Measurements from ENCODE around the gene NPEPL1. TPM values are rescaled to one million over a fixed set of nuclear protein-coding genes. Genes with fewer than 3 reads are reported as not detected.

Gene NPEPL1
- polyA plus RNA-seq, 3 donors: 25.9 to 48.6 (median 33.4) TPM

DNA sequence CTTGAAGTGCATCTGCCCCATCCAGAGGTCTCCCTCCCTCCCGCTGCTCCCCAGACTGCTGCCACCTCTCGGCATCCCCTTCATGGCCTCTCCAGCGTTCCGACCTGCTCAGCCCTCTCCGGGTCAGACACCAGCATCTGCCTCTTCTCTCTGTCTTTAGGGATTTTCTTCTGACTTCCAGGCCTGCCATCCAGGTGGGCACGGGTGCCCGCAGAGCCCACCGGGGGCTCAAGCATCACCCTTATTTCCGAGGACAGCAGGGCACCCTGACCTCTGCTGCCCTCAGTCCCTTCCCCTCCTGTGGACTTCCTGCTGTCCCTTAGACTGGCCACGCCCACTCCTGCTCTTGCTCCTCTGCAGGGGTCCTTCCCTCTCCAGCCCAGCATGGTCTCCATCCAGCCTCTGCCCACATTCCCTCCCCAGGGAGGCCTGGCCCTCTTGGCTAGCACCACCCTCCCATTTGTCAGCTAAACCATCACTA lies 3.3 kb downstream of the NPEPL1 start:
- WGBS, 3 donors: 87 to 92% (median 89%) methylated on average over 10 of the region's 10 CpGs
- H3K27ac ChIP-seq (ENCODE audit: low read depth, low read length): no peak overlapping the region

DNA sequence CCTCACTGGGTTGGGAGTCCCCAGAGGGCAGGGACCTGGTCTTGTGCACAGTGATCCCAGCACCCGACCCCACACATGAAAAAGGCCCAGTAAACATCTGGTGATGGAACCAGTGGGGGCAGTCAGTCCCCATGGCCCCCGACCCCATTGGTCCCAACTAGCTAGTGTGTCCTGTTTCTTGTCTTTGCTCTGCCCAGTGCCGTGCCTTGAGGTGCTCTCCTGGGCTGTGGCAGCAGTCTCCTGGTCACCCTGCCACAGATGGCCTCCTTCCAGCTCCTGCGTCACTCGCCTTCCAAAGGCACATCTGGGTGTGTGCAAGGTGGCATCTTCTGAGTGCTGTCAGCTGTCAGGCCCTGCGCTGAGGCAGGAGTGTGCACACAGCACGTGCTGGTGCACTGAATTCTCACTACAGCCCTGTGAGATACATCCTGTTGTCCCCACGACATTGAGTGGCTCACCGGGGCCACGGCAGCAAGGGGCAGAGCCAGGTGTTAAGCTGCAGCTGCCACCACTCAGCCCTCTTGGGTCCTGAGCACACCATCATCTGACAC lies 3.9 kb downstream of the NPEPL1 start:
- 93 to 97% (median 94%) methylated on average over 10 of the region's 10 CpGs for WGBS, 3 donors

DNA sequence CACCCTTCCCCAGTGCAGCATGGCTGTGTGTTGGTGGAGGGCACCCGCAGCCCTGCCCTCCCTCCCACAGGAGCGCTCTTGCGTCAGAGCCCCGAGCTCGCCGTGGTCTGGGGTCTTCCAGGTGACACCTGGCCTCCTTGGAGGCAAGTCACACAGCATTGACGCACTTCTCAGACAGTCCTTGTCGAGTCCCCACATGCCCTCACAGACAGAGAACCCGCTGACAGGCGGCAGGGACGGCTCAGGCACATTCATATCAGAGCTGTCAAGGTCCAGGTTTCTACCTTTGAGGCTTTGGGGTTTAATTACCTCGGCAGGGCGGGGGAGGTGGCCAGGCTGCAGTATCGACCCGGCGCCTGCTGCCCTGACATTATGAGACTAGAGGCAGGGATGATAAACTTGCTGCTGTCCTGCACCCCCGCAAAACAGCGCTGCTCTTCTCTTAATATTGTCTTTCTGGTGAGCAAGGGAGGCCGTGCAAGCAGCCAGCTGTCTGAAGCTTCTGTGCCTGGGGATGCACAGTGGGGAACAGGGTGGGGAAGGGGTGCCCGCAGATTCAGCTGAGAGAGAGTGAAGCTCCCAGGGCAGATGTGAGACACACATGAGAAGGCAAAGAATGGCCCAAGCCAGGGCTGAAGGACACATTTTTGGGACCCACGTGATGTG lies 4.7 kb downstream of the NPEPL1 start:
- 69 to 89% (median 84%) methylated on average over 21 of the region's 21 CpGs for WGBS, 3 donors
- no peak overlapping the region for H3K27ac ChIP-seq (ENCODE audit: low read depth, low read length)

More for the DNA sequence above, 3.9 kb downstream of the NPEPL1 start:
- H3K27ac ChIP-seq (ENCODE audit: low read depth, low read length): no peak overlapping the region

DNA sequence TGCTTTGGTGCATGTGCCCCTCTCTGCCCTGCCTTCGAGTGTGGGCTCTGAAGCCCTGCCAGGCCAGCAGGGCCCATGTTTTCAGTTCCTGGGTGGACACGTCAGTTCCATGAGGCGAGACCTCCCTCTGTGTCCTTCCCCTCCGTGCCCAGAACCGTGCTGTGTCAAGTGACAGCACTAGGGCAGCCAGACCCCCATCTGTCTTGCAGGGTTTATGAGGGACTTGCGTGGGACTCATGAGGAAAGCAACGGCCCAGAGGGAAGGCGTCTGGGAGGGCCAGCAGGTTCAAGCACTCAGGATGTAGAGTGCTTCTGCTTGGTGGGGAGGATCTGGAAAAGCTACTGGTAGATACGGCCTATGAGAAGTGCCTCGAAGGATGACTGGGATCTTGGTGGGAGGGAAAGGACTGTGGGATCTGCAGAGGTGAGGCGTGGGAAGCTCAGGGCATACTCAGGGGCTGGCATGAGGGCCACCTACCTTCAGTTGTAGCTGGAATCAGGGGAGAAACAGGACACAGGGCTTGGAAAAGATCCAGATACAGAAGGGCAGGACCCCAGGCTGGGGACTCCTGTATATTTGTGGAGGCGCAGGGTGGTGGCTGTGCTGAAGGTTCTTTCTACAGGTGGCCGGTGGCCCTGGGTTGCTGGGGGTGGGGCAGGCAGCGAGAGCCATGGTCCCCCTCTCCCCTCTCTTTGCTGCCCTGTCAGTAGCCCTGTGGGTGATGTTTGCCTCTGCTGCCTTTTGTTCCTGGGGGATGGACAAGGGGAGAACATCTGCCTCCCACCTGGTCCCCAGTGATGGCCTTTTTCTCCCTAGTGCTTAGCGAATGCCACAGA lies 5.5 kb downstream of the NPEPL1 start:
- 91 to 94% (median 94%) methylated on average over 15 of the region's 15 CpGs for WGBS, 3 donors
- H3K27ac ChIP-seq (ENCODE audit: low read depth, low read length): no peak overlapping the region

DNA sequence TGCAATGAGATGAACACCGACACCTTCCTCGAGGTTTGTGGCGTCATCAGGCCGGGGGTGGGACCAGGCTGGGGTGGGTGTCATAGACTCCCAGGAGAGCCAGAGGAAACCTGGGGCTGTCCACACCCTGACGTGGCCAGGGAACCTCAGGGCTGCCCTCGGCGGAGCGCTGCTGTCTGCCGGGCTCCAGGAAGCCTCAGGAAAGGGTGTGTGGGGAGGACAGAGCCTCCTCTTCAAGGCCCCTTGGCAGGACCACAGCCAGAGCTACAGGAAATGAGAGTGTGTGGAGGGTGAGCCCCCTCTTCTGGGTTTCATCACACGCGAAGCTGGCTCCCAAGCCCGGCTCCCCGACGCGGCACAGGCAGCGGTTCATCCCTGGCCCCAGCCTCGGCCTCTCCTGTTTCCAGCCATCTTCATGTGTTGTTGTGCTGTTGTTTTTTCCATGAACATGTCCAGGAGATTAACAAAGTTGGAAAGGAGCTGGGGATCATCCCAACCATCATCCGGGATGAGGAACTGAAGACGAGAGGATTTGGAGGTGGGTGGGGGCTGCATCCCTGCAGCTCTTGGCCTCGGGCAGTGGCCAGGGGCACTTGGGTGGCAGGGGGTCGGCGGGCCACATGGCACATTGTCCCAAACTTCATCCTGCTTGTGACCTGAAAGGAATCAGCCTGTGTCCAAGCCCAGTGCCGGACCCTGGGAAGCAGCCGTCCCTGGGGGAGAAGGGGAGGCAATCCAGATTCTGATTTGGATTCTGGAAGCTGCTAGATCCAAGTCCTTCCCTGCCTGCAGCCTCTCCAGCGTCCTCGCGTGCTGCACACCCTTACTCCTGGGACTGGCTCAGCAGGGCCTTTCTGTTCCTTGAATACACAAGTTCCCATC lies 6.4 kb downstream of the NPEPL1 start:
- WGBS, 3 donors: 63 to 85% (median 69%) methylated on average over 27 of the region's 27 CpGs
- no peak overlapping the region for H3K27ac ChIP-seq (ENCODE audit: low read depth, low read length)

DNA sequence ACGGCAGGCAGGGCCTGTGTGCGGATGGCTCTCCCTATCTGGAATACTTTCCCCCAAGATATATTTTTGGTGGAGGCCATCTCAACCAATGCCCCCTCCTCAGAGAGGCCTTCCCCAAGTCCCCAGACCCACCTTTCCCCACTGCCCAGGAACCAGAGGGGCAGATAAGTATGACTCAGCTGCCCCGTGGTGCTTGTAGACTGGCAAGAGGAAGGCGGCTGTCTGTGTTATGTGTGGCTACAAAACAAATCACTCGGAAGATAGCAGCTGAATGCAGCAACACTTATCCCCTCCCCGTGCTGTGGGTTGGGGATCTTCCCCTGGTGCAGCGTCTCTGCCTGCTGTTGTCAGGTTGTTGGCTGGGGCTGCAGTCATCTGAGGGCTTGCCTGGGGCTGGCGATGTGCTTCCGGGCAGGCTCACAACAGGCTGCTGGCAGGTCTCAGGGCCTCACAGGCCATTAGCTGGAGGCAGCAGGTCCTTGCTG lies 7.1 kb downstream of the NPEPL1 start:
- WGBS, 3 donors: 75 to 89% (median 84%) methylated on average over 9 of the region's 9 CpGs
- no peak overlapping the region for H3K27ac ChIP-seq (ENCODE audit: low read depth, low read length)

DNA sequence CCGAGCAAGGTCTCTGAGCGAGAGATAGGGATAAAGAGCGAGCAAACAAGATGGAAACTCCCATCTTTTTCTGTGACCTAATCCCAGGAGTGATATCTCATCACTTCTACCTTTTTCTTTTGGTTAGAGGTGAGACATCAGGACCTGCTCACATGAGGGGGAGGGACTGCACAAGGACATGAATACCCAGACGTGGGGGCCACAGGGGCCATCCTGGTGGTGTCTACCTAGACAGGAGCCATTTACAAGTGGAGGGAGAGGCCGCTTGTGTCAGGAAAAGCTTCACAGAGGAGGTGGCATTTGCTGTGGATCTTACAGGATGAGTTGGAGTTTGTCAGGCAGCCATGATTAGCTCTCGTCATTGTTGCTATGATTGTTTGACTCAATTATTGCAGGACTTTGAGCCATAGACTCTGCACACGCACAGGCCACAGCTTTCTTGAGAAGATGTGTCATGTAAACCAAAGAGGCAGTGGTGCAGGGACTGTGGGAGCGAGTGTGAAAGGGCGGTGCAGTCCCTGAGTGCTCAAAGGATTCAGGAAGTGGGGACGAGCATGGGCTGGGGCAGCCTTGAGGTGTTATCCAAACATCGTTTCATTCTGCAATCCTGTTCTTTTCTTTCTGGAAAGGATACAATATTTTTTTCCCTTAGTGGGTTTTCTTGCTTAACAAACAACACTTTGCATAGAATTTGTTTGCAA lies 7.7 kb downstream of the NPEPL1 start:
- no peak overlapping the region for H3K27ac ChIP-seq (ENCODE audit: low read depth, low read length)
- 77 to 84% (median 83%) methylated on average over 11 of the region's 11 CpGs for WGBS, 3 donors

DNA sequence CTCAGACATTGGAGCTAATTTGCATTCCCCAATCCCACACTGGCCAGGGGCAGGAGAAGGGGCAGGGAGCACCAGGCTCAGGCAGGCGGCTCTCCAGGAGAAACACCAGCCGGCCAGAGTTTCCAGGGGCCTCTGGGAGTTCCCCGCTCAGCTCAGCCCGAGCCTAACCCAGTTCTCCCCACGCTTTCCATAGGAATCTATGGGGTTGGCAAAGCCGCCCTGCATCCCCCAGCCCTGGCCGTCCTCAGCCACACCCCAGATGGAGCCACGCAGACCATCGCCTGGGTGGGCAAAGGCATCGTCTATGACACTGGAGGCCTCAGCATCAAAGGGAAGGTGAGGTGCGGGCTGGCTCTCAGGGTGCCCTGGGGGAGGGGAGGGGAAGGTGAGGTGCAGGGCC lies 8.2 kb downstream of the NPEPL1 start:
- no peak overlapping the region for H3K27ac ChIP-seq (ENCODE audit: low read depth, low read length)
- 73 to 87% (median 85%) methylated on average over 11 of the region's 11 CpGs for WGBS, 3 donors

DNA sequence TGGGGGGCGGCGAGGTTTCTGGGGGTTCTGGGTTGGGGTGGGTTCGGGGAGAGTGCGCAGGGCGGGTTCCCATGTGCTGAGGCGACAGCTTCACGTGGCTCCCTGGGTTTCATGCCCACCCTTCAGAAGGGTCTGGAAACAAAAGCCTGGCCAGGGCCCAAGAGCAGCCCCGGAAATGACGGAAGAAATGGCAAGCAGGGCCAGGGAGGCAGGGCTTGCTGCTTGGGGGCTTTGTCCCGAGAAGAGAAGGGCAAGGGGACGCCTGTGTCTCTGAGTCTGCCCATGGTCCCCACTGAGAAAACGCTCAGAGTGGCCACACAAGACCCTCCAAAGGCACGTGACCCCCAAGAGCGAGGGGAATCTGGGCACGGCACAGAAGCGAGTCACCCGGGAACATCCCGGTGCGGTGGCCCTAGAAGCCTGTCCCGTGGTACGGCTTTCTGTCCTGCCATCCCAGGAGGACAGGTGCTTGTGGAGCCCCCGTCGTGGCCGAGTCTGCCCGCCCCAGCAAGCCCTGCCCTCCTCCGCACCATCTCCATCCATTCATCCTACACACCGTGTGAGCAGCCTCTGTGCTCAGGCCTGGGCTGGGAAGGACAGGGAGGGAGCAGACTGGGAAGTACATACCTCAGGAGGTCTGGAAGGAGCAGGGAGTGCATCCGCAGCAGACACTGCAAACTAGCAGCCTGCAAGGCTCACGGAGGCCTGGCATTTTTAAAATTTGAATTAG lies 9.0 kb downstream of the NPEPL1 start:
- WGBS, 3 donors: 90 to 94% (median 93%) methylated on average over 24 to 29 of the region's 29 CpGs
- H3K27ac ChIP-seq (ENCODE audit: low read depth, low read length): no peak overlapping the region

DNA sequence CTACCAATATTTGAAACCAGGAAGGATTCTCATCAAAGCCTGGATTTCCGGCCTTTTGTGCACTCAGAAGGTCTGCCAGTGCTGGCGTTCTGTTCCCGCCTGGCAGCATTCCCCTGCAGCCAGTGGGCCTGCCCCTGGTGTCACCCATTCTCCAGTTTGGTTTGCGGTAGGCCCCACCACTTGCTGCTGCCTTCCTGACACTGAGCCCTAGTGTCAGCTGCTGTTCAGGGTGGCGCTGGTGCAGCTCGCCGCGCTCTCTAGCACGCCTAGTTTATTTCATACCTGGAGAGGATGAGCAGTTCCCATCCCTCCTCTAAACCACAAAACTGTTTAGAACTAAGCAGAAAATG lies 9.5 kb downstream of the NPEPL1 start:
- WGBS, 3 donors: 86 to 96% (median 92%) methylated on average over 9 of the region's 9 CpGs
- H3K27ac ChIP-seq (ENCODE audit: low read depth, low read length): no peak overlapping the region

DNA sequence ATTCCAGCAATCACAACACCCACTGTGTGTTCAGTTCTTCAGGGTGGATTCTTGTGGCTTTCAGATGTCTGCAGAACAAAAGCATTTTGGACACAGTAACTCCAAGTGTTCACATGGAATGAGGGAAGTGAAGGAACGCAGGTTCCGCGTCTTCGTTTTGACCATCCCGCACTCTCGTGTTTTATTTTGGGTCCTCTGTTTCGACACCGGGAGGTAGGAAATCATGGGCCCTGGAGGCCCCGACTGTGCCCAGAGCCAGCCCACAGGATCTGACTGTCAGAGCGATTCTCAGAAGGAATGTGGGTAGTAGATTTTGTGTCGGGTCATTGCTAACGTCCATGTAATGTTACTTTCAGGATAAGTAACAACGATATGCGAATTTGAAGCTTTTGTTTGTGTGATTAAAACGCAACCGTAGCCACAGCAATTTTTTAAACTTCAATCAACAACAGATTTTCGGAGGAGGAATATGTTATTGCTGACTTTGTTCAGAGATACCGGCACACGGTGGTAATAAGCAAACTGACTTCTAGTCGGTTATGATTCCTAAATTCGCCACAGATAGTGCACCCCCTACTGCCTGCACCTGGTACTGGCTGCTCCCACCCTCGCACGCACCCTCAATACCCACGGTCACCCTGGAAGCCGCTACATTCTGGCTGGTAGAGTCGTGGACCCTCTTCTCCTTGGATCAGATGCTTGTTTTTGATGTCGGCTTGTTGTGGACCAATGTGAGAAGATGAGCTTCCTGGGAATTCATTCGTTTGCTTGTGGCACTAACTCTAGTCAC lies 10.5 kb downstream of the NPEPL1 start:
- no peak overlapping the region for H3K27ac ChIP-seq (ENCODE audit: low read depth, low read length)
- WGBS, 3 donors: 90 to 96% (median 96%) methylated on average over 28 of the region's 28 CpGs

DNA sequence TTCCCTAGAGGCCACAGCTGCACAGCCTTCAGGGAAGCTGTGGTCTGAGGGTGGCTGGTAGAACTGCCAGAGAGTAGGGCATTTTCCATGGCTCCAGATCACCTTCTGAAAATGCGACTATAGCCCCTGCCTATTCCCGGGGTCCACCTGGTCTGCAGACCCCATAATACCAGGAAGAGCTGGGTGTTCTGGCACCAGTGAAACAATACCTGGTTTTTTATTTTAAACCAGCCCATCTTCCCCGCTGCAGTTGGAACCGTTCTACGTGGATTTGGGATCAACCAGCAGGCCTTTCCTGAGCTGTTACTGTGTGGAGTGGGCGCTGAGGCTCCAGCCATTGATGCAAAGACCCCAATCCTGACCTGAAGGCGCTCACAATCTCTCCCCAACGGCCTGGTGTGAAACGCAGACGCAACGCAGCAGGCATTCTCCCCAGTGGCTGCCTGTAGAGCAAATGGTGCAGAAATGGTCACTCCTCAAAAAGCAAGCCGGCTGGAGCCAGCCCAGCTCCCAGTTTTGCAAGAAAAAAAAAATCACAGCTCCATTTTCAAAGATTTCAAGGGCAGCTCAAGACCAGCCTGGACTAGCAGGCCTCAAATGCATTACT lies 11.3 kb downstream of the NPEPL1 start:
- H3K27ac ChIP-seq (ENCODE audit: low read depth, low read length): no peak overlapping the region
- WGBS, 3 donors: 93 to 96% (median 96%) methylated on average over 12 of the region's 12 CpGs

DNA sequence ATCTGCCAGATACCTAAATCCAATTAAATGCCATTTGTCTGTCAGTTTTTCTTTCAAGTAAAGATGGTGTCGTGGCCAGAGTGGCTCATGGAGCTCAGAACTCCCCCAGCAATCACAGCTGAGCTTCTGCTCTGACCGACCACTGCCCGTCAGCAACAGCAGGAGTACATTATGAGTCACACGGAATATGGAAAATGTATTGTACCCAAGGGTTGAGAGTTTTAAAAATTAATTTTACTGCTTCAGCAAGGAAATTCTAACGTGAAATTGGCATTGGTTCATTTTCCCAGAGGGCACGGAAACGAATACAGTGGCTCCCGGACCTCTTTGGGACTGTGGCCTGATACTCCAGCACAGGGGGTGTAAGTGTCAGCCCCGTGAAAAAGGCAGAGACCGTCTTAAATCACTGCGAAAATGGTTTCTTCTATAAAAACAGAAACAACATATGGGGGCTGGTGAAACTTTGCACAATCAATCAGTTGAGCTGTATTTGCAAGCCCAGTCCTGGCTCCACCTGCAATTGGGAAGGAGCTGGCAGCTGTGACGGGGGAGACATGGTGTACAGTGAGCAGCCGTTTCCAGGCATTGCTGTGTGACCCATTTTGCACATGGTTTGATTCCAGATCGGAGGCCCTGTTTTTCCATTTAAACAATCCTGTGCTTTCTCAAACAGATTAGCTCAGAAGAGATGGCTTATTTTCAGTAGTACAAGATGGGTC lies 12.8 kb downstream of the NPEPL1 start:
- 87 to 92% (median 89%) methylated on average over 14 of the region's 14 CpGs for WGBS, 3 donors
- H3K27ac ChIP-seq (ENCODE audit: low read depth, low read length): no peak overlapping the region

DNA sequence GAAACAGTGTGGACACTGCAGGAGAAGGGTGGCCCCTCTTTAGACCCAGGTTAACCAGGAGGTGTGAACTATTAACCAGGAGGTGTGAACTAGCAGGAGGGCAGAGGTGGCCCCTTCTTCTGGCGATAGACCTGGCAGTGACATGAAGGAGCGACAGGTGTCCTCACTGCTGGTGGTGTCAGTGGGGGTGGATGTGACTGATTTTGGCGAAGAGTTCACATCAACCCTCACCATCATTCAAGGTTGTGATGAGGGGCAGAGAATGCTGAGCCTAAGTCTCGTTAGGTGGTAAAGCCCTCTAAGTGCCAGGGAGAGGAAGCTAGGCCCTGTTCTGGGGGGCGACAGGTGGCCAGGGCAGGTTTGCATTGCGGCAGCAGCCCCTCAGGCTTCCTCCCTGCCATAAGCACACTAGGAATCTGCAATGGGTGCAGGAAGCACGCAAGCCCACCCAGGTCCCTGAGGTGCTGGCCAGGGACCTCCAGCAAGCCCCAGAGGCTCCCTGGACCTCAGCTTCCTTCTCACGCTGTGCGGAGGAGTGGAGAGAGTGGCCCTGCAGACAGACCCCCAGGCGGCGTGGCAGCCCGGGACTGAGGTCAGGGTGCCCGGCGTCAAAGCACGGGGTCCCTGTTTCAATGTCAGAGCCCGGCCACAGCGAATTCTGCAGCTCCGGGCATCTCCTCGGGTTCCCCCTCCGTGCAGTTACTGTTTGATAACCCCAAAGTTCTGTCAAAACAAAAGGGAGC lies 13.7 kb downstream of the NPEPL1 start:
- 86 to 96% (median 92%) methylated on average over 19 to 20 of the region's 20 CpGs for WGBS, 3 donors
- no peak overlapping the region for H3K27ac ChIP-seq (ENCODE audit: low read depth, low read length)

Measured in adipose tissue (tissue), 3 donors.